Inferior parietal cortex (tissue), 1 donor: ENCODE measurements around the gene DNAJC19.

Experiments
- DNase-seq: peaks from one replicate; pipeline ENCODE4 v3.0.0-alpha.2; 2016; ENCODE audit errors: extremely low spot score

DNAJC19 gene

GRCh38 chr3:180961087-180961486 lies 28.4 kb downstream of the DNAJC19 start:
- no peak for DNase-seq

- DNase-seq, result no peak
Measured at GRCh38 chr3:180959691-180960090, 29.8 kb downstream of the DNAJC19 start.

GRCh38 chr3:180947761-180948390 lies 41.7 kb downstream of the DNAJC19 start:
- no peak for DNase-seq

- DNase-seq, result no peak
Measured at GRCh38 chr3:180940826-180941225, 48.7 kb downstream of the DNAJC19 start.

- no peak for DNase-seq
Measured at GRCh38 chr3:180934638-180935037, 54.9 kb downstream of the DNAJC19 start.
